K562 (cell line): ENCODE measurements around the gene ZFP30. TPM values are rescaled to one million over a fixed set of nuclear protein-coding genes. Genes with fewer than 3 reads are reported as not detected.

ENCODE experiments used
- CHCHD3 ChIP-seq: fragments of 250-450 bp; sonication (Bioruptor Pico); IDR thresholded peaks from 2 replicates; pipeline ENCODE4 v2.1.2; 2022; ENCODE audit warnings: mild to moderate bottlenecking
- E2F4 ChIP-seq: sonication (generic); formaldehyde crosslinking; IDR thresholded peaks from 2 replicates; pipeline ENCODE4 v1.8.0; 2022; ENCODE audit warnings: mild to moderate bottlenecking, low read depth, missing genetic modification reagents
- FOS ChIP-seq: IDR thresholded peaks from 3 replicates; pipeline ENCODE4 v1.6.1; 2011; ENCODE audit not compliant: insufficient read length; ENCODE audit errors: extremely low read depth
- FOSL1 ChIP-seq: fragments of 200-800 bp; sonication (Bioruptor generic); conservative IDR thresholded peaks from 2 replicates; pipeline ENCODE4 v1.6.1; 2016; ENCODE audit warnings: missing genetic modification characterization, missing compliant biosample characterization
- HNRNPK ChIP-seq: fragments of 200-400 bp; formaldehyde crosslinking; IDR thresholded peaks from one replicate; pipeline ENCODE4 v1.6.1; 2018; ENCODE audit warnings: mild to moderate bottlenecking, low read depth, low read length; ENCODE audit not compliant: poor library complexity, severe bottlenecking
- ILF3 ChIP-seq: fragments of 450-650 bp; IDR thresholded peaks from 2 replicates; pipeline ENCODE4 v1.6.1; 2018; ENCODE audit warnings: antibody characterized with exemption, mild to moderate bottlenecking, moderate library complexity, borderline replicate concordance
- KHSRP ChIP-seq: fragments of 450-650 bp; IDR thresholded peaks from 2 replicates; pipeline ENCODE4 v1.6.1; 2017
- PHB2 ChIP-seq: fragments of 450-650 bp; IDR thresholded peaks from 2 replicates; pipeline ENCODE4 v1.6.1; 2017; ENCODE audit warnings: low read depth
- POLR2AphosphoS5 ChIP-seq: IDR thresholded peaks from 2 replicates; pipeline ENCODE4 v1.6.1; 2011; ENCODE audit warnings: mild to moderate bottlenecking, low read depth, low read length, moderate library complexity; ENCODE audit not compliant: control insufficient read depth, insufficient read depth
- SMC3 ChIP-seq: conservative IDR thresholded peaks from 2 replicates; pipeline ENCODE4 v1.6.1; 2011; ENCODE audit warnings: low read depth, low read length, improper control_type of control experiment; ENCODE audit not compliant: insufficient read depth
- SREBF2 ChIP-seq: sonication (generic); formaldehyde crosslinking; IDR thresholded peaks from 2 replicates; pipeline ENCODE4 v1.4.0; 2020; ENCODE audit warnings: mild to moderate bottlenecking, missing genetic modification reagents
- TEAD2 ChIP-seq: fragments of 450-650 bp; IDR thresholded peaks from 2 replicates; pipeline ENCODE4 v1.6.1; 2016; ENCODE audit warnings: missing genetic modification characterization, control low read depth, missing compliant biosample characterization
- TOE1 ChIP-seq, 2 experiments: fragments of 450-650 bp in 1 of 2; sonication (generic) in 1 of 2; formaldehyde crosslinking in 1 of 2; IDR thresholded peaks; 2 replicates each; pipeline versions ENCODE4 v1.7.1 to v1.8.0; 2016 to 2022; ENCODE audit warnings: borderline replicate concordance in 2 of 2, mild to moderate bottlenecking in 2 of 2, antibody characterized with exemption in 1 of 2, inconsistent platforms in 1 of 2, low read depth in 1 of 2, missing genetic modification reagents in 1 of 2, moderate library complexity in 1 of 2
- WHSC1 ChIP-seq: IDR thresholded peaks from one replicate; pipeline ENCODE4 v1.6.1; 2012; ENCODE audit warnings: low read length, control low read depth, inconsistent platforms
- ZC3H8 ChIP-seq: fragments of 450-650 bp; IDR thresholded peaks from 2 replicates; pipeline ENCODE4 v1.6.1; 2017
- ZKSCAN1 ChIP-seq: fragments of 150-350 bp; IDR thresholded peaks from 2 replicates; pipeline ENCODE4 v1.6.1; 2016; ENCODE audit warnings: low read depth, low read length
- ZNF121 ChIP-seq: sonication (generic); formaldehyde crosslinking; conservative IDR thresholded peaks from 2 replicates; pipeline ENCODE4 v1.8.0; 2022; ENCODE audit warnings: missing genetic modification reagents
- ZNF143 ChIP-seq: sonication (generic); formaldehyde crosslinking; IDR thresholded peaks from 2 replicates; pipeline ENCODE4 v1.9.0; 2022; ENCODE audit warnings: mild to moderate bottlenecking, missing genetic modification reagents
- ZNF561 ChIP-seq: fragments of 450-650 bp; formaldehyde crosslinking; conservative IDR thresholded peaks from 2 replicates; pipeline ENCODE4 v1.4.0; 2020; ENCODE audit warnings: mild to moderate bottlenecking, moderate library complexity
- ZNF830 ChIP-seq: fragments of 250-450 bp; sonication (Bioruptor Pico); IDR thresholded peaks from 2 replicates; pipeline ENCODE4 v1.5.0; 2021; ENCODE audit warnings: mild to moderate bottlenecking
- polyA plus RNA-seq, 8 experiments: library from polyadenylated mRNA; depleted of rRNA in 4 of 8; stranded (reverse) in 5 of 8; unstranded in 3 of 8; fragments of >200 nt; fragmentation: Nextera tagmentation in 2 of 8; fragmentation: Illumina TruSeq in 1 of 8; extraction: Ambion mirVana in 2 of 8; extraction: Trizol in 1 of 8; gene quantifications; 2 replicates each; pipeline versions ENCODE4 v1.2.1 to v1.2.3, GENCODE V29; 2011 to 2014; ENCODE audit warnings: inconsistent platforms in 1 of 8, missing spikeins in 1 of 8
- total RNA-seq, 7 experiments: library from RNA; depleted of rRNA in 6 of 7; stranded (reverse); fragments of >200 nt in 6 of 7; fragmentation: Illumina TruSeq in 2 of 7; extraction: Trizol in 2 of 7; gene quantifications; 2 replicates each; pipeline versions ENCODE4 v1.2.1 to v1.2.3, GENCODE V29; 2011 to 2021; ENCODE audit warnings: low replicate concordance in 1 of 7
- TF ChIP-seq, protein P1 (sequence below): fragments of 250-450 bp; sonication (Bioruptor Pico); IDR thresholded peaks from 2 replicates; pipeline ENCODE4 v1.4.0; 2020
- TF ChIP-seq, protein P2 (sequence below), 2 experiments: fragments of 200-800 bp in 1 of 2; sonication (Bioruptor generic) in 1 of 2; sonication (generic) in 1 of 2; formaldehyde crosslinking in 1 of 2; IDR thresholded peaks in 1 of 2; conservative IDR thresholded peaks in 1 of 2; 2 replicates each; pipeline versions ENCODE4 v1.5.0 to v1.6.1; 2016 to 2020; ENCODE audit warnings: missing compliant biosample characterization in 1 of 2, missing genetic modification characterization in 1 of 2, missing genetic modification reagents in 1 of 2

Gene ZFP30
- total and polyA plus RNA-seq, 9 of the 15 experiments (the other 6 are each of a cell fraction or from before 2014, with no cell fraction given), result 1.1 to 11.3 (median 4.9) TPM

DNA sequence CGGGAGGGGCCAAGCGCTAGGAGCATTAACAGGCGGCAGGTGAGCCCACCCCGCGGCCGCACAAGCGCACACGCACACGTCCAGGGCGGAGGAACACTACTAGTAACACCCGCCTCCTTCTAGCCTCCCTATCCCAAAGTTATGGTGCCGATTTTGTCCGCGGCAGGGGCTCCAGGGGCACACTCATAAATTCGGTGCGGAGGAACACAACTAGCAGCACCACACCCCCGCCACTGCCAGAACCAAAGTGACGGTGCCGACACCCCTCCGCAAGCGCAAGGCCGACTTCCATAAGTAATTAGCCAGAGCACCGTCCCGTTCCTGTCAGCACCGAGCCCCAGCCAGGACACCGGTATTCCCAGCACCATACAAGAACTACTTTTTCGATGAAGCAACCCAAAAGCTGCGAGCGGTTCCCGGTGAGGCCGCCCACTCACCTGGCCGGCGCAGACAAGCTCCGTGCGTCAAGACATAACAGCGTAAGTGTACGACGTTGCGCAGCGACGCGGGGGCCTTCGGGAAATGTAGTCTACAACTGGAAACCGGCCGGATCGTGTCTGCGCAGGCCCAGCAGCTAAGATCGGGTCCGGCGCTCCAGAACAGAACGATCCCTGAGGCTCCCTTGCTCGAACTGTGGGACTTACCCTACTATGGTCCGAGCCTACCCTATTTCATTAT is 60.8 kb downstream of the ZFP30 start, which contains the start of the genes ZNF540 and ZNF571 (continued):
- no peak for TF ChIP-seq TEAD2
- no peak for TF ChIP-seq CHCHD3 (CRISPR knock-in tag)
- no peak for TF ChIP-seq ILF3
- no peak for TF ChIP-seq SREBF2 (CRISPR knock-in tag)
- TF ChIP-seq PHB2, result no peak
- TF ChIP-seq ZC3H8, result no peak
- no peak for TF ChIP-seq KHSRP
- TF ChIP-seq HNRNPK, result no peak
- no peak for TF ChIP-seq WHSC1
- no peak for TF ChIP-seq ZNF561 (CRISPR knock-in tag)
- TF ChIP-seq ZNF830 (CRISPR knock-in tag), result no peak
- no peak for TF ChIP-seq E2F4 (CRISPR knock-in tag)
- peak; percentile 55 for TF ChIP-seq FOSL1
- no peak for TF ChIP-seq SMC3
- TF ChIP-seq TOE1 (IDR thresholded peaks at IDR 0.05; ENCODE audit: borderline replicate concordance), result no peak
- TF ChIP-seq TOE1 (CRISPR knock-in tag; IDR thresholded peaks at IDR 0.05; ENCODE audit: borderline replicate concordance, low read depth), result no peak
- TF ChIP-seq, protein P1, sequence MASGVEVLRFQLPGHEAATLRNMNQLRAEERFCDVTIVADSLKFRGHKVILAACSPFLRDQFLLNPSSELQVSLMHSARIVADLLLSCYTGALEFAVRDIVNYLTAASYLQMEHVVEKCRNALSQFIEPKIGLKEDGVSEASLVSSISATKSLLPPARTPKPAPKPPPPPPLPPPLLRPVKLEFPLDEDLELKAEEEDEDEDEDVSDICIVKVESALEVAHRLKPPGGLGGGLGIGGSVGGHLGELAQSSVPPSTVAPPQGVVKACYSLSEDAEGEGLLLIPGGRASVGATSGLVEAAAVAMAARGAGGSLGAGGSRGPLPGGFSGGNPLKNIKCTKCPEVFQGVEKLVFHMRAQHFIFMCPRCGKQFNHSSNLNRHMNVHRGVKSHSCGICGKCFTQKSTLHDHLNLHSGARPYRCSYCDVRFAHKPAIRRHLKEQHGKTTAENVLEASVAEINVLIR (CRISPR knock-in tag), result peak; percentile 65
- peak; percentile 13; the same call in 1 of the 2 replicates for TF ChIP-seq ZKSCAN1
- TF ChIP-seq, protein P2, sequence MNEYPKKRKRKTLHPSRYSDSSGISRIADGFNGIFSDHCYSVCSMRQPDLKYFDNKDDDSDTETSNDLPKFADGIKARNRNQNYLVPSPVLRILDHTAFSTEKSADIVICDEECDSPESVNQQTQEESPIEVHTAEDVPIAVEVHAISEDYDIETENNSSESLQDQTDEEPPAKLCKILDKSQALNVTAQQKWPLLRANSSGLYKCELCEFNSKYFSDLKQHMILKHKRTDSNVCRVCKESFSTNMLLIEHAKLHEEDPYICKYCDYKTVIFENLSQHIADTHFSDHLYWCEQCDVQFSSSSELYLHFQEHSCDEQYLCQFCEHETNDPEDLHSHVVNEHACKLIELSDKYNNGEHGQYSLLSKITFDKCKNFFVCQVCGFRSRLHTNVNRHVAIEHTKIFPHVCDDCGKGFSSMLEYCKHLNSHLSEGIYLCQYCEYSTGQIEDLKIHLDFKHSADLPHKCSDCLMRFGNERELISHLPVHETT (CRISPR knock-in tag; conservative IDR thresholded peaks at IDR 0.05 in 1 of 2, IDR thresholded peaks at IDR 0.05 in 1 of 2), result no peak
- TF ChIP-seq POLR2AphosphoS5, result no peak
- TF ChIP-seq FOS, result no peak
- no peak for TF ChIP-seq ZNF121 (CRISPR knock-in tag)
- peak; percentile 80 for TF ChIP-seq ZNF143 (CRISPR knock-in tag)
